GM18873 (cell line): Measurements from ENCODE around the gene DHCR7.

ENCODE experiments used
- ATAC-seq: cut with Tn5 transposase; IDR thresholded peaks from one replicate; pipeline ENCODE4 v1.9.1; 2021; ENCODE audit warnings: mild to moderate bottlenecking, moderate library complexity, moderate number of reproducible peaks; ENCODE audit not compliant: unreplicated experiment, low FRiP score

DHCR7 gene

DNA sequence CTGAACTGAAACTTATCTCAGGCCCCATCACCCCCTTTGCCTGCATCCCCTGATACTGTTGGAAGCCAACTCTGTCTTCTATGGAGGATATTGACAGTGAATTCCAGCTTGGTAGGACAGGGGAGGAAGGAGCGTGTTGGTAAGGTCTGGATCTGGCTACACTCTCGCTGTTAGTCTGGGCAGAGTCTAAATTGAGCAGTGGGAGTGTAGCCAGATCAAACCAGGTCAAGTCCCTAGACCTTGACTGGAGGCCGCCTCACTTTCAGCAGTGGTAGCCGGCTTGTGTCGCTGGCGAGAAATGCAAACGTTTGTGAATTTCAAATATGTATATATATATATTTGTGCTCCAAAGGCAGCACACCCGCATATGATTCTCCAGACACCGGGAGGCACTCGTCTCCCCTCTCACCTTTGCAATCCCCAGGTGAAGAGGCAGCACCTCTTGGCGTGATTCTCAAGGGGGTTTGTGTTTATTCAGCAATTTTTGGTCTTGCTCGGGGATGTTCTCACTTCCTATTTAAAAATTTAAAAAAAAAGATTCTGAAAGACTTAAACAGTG lies 26.7 kb downstream of the DHCR7 start:
- ATAC-seq = no peak

DNA sequence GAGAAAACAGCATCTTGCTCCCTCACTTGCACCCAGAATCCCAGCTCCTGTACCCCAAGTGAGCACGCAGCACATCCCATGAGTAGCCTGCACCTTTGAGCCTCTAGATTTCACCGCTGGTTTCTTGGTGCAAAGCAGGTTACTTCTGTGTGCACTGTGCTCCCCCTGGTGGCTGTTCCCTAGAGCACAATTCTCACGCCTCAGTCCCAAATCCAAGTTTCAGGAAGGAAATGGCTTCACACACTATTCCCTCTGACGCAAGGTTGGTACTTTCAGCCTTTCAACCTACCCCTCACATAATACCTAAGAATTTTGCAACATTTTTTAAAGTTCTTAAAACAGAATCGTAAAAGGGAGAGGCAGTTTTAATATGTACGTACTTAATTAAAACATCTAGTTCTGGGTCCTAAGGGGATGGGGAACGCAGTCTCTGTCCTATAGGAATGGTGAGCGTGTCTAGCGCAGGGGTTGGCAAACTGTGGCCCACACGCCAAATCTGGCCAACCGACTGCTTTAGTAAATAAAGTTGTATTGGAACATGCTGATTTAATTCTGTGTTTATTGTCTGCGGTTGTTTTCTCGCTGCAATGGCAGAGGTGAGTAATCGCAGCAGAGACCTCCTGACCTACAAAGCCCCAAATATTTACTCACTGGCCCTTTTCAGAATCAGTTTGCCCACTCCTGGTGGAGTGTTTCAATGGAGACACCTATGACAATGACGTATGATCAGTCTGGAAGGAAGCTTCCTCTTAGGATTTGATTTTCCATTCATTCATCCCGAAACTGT lies 27.5 kb downstream of the DHCR7 start:
- ATAC-seq = no peak

DNA sequence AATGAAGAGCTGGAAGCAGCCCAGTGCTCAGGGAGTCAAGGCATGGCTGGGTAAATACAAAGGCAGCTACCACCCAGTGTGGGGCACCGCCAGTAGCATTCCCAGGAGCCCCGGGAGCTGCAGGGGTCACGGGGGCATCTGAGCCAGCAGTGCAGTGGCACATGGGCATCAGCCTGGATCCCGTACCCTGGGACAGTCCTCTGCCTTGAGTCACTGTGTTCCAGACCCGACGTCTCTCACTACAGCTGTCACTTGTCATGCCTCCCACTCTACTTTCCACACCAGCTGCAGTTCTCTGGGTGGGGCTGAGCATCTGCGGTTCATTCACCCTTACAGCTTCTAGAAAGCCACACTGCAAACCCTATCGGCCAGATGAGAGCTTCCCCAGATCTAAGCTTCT lies 29.6 kb downstream of the DHCR7 start:
- no peak for ATAC-seq

DNA sequence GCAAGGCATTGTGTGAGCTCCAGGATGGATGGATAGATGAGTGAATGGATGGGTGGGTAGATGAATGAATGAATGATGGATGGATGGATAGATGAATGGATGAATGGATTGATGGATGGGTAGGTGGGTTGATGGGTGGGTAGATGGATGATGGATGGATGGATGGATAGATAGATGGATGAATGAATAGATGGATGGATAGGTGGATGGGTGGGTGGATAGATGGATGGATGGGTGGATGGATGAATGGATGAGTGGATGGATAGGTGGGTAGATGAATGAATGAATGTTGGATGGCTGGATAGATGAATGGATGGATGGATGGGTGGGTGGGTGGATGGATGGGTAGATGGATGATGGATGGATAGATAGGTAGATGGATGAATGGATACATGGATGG lies 33.5 kb downstream of the DHCR7 start:
- ATAC-seq = no peak

DNA sequence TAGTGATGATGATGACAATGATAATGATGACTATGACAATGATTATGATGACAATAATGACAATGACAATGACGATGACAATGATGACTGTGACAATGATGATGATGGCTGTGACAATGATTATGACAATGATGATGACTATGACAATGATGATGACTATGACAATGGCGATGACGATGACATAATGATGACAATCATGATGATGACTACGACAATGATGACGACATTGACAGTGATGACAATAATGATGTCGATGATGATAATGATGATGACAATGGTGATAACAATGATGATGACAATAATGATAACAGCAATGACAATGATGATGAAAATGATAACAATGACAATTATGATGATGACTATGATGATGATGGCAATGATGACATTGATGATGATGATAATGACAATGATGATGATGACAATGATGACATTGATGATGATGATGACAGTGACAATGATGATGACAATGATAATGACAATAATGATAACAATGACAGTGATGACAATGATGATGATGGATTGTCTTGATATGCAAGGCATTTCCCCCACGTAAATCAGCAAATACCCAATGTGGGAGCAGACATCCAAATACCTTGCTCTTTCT lies 37.7 kb downstream of the DHCR7 start:
- ATAC-seq = no peak

DNA sequence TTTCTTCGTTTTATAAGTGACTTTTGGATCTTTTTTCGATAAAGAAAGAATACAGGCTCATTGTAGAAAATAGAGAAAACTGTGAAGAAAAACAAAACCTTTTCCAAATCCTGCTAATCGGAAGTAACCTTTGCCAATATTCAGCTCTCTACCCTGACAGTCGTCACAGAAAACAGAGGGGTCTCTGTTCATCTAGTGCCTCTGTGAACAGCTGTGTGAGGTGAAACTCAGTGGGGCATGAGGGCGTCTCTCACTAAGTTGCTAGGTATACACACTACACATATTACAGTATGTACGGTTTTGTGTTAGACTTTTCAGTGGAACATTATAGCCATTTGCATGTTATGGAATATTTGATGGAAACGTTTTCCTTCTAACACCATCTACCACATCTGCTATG lies 39.4 kb downstream of the DHCR7 start:
- ATAC-seq = no peak

DNA sequence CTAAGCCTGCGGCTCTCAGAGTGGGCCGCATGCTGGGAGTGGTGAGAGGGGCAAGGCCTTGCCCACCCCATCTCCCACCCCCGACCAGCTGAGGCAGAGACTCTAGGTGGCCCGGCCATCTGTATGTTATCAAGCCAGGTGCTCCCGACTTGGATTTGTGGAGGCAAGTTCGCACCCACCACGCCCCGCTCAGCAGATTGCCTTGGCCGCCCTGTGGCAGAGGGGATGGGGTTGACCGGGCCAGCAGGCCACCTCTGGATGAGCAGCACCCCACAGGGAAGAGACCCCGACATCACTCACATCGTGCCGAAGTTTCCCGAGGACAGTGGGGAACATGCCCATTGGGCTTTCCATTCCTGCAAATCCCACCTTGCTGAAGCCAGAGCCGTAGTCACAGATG lies 40.8 kb downstream of the DHCR7 start:
- no peak for ATAC-seq

DNA sequence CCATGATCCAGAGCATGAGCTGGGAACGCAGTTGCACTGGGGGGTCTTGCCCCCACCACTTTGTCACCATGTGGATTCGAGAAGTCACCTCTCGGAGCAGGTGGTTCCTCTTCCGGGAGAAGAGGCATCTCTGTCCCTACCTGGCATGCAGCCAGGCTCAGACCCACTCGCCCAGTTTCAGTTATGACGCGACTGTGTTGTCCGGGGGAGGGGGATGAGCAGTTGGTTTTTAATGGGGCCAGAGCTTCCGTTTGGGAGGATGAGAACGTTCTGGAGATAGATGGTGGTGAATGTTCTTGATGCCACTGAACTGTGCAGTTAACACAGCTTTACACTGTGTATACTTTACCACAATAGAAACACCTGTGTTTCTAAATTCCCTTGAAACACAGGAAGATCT lies 41.5 kb downstream of the DHCR7 start:
- no peak for ATAC-seq

DNA sequence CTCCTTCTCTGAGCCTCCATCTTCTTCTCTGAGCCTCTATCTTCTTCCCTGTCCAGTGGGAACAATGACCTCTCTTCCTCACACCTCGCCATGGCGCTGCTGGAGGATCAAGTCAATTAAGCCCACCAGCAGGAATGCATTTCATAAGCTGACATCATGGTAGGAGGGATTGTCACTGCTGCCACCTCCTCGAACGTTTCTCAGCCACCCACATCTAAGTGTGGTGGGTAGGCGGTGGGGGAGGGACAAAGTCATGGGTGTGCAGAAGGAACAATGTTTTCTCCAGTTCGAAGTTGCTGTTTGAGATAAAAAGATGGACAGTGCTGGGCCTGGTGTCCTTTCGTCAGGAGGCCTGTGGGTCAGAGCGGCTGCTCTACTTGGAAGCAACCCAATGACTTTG lies 44.0 kb downstream of the DHCR7 start:
- no peak for ATAC-seq

DNA sequence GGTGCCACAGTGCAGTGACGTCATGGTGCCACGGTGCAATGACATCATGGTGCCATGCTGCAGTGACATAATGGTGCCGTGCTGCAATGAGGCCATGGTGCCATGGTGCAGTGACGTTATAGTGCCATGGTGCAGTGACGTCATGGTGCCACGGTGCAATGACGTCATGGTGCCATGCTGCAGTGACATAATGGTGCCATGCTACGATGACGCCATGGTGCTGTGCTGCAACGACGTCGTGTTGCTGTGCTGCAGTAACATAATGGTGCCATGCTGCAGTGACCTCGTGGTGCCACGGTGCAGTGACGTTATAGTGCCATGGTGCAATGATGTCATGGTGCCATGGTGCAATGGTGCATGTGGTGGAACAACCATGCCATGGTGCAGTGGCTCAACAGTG lies 45.3 kb downstream of the DHCR7 start:
- no peak for ATAC-seq

DNA sequence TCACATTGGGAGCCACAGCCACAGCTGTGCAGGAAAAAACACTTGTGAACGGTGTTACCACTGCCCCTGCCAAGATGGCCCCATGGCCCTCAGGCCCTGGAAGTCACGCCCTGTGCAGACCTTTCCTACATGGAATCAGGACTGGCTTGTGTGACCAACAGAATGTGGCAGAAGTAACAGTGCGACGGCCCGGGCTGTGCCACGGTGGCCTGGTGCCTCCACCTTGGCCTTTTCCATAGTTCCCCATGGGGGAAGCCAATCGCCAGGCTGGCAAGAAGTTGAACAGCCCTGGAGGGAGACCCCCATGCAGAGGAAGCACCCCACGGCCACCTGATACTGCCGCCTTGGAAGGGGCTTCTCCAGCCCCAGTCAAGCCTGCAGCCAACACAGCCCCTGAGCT lies 48.0 kb downstream of the DHCR7 start:
- ATAC-seq = no peak

DNA sequence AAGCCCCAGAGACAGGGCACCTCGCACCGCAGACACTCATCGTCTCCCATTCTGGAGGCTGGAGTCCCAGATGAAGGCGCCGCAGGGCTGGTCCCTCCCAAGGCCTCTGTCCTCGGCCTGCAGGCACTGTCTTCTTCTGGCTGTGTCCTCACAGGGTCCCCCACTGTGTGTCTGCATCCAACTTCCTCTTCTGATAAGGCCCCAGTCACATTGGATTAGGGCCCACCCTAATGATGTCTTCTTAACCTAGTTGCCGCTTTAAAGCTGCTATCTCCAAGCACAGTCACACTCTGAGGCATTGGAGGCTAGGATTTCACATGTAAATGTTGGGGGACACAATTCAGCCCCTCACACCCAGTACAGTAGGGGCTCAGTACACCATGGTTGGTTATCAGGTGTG lies 48.9 kb downstream of the DHCR7 start:
- ATAC-seq = no peak

DNA sequence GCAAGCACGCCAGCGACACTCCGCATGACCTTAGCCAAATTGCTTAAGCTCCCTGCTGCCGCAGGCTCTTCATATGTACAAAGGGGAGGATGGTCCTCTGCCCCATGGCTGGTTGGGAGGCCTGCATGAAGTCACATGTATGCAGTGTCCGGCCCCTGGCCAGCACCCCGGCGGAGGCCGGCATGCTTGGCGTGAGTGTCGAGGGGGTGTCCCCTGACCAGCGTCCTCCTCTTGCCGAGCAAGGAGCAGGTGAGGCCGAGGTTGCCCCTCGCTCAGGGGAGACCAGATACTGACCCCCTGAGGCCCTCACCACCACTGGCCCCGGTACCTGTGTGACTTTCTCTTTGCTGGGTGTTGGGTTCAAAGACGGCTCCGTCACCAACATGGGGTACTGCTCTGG lies 50.2 kb downstream of the DHCR7 start:
- ATAC-seq = no peak

DNA sequence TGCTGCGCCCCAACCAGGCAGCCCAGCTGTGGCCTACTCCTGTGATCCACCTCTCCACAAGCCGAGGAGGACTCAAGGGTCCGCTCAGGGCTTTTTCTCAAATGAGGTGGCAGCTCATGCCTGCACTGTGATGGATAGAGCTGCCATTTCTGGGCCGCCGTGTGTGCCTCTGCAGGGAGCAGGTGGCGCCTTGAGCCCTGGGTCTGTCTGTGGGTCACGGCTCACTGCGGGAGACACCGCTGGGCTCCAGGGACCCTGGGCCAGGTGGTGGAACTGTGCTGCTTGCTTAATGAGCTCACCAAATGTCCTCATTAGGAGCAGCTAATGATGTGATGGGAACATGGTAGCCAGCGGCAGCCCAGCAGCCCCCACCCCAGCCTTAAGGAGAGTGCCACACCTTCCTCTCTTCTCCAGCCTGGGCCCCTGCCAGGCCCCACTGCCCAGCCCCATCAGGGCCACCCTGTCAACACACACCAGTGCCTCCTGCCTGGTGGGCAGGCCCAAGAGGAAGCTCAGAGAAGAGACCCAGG lies 50.8 kb downstream of the DHCR7 start:
- ATAC-seq = no peak

DNA sequence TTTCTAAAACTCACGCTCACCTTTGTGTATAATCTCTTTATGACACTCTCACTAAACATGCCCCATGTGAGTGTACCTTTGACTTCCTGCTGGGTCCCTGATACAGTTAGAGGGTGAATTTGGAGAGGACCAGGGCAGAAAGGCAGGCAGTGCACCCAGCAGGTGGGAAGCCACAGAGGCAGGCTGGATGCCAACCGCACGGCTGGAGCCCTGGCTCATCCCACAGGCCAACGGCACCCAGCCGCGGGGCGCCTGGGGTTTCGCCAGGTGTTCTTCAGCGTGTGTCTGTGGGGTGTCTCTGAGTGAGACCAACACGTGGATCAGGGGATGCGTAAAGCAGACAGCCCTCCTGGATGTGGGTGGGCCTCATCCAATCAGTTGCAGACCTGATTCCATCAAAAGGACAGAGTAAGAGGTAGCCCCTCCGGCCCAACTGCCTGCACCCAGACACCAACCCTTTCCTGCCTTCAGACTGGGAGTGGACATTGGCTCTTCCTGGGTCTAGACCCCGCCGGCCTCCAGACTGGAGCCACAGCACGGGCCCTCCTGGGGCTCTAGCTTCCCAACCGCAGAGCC lies 51.6 kb downstream of the DHCR7 start:
- ATAC-seq = no peak

DNA sequence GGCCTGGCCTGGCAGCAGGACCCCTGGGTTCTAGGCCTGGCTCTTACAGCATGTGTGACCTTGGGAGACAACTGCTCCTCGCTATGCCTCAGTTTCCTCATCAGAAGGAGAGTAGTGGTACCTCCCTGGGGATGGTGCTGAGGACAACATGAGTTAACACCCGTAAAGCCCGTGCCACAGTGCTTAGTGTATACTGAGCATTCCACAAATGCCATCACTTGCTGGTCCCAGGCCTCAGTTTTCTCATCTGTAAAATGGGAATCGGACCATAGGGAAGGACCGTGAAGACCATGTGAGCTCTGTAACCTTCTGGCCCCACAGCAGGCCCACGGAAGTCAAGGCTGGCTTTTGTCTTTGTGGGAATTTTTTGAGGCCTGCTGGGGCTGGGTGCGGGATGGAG lies 52.4 kb downstream of the DHCR7 start:
- no peak for ATAC-seq

DNA sequence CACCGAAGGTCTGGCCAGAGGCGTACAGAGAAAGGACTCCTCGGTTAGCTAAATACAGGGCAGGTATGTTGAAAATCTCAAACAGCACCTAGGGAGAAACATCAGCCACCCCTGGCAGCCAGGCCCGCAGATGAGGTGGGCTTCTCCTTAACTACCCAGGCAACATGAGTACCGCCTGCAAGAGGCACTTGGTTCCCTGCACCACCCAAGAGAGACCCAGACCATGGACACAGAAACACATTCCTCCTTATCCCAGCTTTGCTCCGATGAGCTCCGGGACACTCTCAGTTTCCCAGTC lies 53.0 kb downstream of the DHCR7 start:
- ATAC-seq = no peak

DNA sequence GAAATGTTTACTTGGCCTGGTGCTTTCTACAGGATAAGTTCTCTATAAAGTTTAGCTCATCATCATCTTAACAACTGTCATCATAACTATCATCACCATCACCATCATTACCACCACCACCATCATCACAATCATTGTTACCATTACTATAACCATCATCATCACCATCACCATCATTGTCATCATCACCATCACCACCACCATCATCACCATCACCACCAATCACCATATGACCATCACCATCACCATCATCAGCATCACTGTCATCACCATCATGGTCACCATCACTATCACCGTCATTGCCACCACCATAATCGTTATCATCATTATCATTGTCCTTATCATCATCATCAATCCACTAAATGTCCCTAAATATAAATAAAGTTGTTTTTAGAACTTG lies 54.9 kb downstream of the DHCR7 start:
- no peak for ATAC-seq

DNA sequence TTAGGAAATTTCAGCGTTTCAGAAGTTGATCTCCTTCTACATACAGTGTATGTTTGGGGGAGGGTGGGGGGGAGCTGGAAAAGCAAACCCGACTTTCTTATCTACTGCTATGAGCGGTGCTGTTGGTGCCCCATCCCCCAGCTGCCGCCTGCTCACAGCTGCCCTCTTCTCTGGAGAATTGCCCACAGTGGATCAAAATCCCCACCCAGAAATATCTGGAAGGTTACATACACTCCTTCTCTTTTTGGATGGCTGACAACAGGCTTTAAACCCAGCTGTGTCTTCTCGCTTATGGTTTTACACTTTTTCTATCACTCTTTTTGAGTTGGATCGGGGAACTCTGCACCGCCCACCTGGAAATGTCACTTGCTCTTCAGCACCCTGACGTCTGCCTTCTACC lies 56.4 kb downstream of the DHCR7 start:
- no peak for ATAC-seq

DNA sequence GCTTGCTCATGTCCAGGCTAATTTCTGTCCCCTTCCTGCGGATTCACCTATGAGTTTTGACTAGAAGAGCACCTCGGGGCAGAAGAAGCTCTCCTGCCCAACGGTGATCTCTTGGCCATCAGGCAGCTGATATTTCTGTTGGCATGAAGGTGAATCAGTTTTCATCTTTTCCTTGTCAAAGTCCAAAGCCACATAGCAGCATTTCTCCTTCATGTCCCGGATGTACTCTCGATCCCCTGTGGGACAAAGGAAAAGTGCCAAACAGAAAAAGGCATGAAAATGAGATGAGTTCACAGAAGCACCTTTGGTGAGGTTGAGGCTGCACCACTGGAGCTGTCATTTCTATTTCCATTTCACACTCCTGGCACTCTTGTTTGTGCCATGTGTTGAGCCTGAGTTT lies 56.8 kb downstream of the DHCR7 start:
- ATAC-seq = no peak

DNA sequence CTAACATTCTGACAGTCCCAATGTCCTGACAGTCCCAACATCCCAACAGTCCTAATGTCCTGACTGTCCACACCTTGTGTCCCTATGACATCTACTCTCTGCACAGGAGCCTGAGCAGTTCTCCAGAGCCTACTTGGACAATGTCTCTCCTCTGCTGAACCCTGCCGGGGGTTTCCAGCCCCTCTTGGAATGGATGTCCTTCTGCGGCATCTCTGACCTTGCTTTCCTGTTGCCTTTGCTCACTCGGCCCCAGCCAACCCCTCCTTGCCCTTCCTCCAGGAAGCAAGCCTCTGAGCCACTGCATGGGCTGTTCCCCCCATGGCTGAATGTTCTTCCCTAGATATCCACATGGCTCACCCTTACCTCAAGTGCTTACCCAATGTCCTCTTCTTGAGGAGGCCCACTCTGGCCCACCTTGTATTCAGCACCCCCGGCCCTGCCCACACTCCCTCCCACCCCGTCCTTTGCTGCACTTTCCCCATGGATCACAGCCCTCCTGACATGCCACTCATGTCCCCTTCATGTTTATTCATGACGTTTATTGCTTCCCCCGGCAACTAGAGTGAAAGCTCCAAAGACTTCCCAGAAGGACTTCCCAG lies 59.5 kb downstream of the DHCR7 start:
- ATAC-seq = no peak
